ENCODE measurements around the gene MTRF1.

MTRF1 gene, protein sequence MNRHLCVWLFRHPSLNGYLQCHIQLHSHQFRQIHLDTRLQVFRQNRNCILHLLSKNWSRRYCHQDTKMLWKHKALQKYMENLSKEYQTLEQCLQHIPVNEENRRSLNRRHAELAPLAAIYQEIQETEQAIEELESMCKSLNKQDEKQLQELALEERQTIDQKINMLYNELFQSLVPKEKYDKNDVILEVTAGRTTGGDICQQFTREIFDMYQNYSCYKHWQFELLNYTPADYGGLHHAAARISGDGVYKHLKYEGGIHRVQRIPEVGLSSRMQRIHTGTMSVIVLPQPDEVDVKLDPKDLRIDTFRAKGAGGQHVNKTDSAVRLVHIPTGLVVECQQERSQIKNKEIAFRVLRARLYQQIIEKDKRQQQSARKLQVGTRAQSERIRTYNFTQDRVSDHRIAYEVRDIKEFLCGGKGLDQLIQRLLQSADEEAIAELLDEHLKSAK

DNA sequence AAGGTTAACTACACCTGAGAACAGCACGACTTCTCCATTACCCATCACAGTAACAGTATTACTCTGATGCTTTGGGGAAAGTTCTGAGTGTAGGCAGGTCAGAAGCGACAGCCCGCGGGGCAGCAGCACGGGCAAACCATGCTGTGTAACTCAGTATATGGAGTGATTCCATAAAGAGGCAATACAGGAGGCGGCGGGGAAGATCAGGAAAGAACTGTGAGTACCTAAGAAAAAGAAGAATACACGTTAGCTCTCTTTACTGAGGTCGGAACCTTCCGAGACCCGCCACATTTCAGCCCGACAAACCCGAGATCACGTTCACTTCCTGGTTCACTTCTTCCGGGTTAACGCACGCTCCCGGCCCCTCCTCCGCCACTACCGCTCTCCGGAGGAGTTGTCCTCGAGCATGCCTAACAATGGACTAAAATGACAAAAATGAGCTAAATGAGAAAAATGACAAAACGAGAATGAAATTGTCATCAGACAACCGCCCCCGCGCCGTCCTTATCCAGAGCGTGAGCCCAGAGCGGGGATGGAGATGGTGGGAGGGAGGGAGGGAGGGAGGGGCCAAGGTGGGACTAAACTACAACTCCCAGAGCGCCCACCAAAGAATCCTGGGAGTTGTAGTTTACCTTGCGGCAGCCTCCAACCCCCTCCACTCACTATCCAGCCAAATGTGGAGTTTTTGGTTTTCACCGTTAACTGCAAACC, at the start of gene MTRF1:
TSS of gene MTRF1 (minus strand) at position 316 of the 711 bp plus-strand sequence. CDS start 2,669 bp downstream, outside the sequence.
- no peaks in the 10 kb centered on the region for H3K27me3 ChIP-seq
- peak within 1 kb of the TSS; percentile 64 to 81 (median 74) for H3K4me3 ChIP-seq
- peak within 1 kb of the TSS; percentile 81 to 91 (median 87) for H3K9ac ChIP-seq
- peaks cover 24 to 39% (median 31%) of the 10 kb centered on the region in 11 experiments for H3K36me3 ChIP-seq
- no peaks in the 10 kb centered on the region for H4K20me1 ChIP-seq
- H3K27ac ChIP-seq: peak within 1 kb of the TSS; percentile 76 to 92 (median 83)
- H3K4me2 ChIP-seq: peak within 1 kb of the TSS; percentile 73 to 92 (median 81)
- H3K9me3 ChIP-seq (replicated peaks in 1 of 11): peaks cover 29 to 61% (median 48%) of the 10 kb centered on the region in 11 experiments
- no peak for TF ChIP-seq Cebpa-rat (IDR thresholded peaks at IDR 0.05)
- peaks cover 7 to 16% (median 10%) of the 10 kb centered on the region in 10 experiments; a peak in 19 of 20 replicates for H3K4me1 ChIP-seq

DNA sequence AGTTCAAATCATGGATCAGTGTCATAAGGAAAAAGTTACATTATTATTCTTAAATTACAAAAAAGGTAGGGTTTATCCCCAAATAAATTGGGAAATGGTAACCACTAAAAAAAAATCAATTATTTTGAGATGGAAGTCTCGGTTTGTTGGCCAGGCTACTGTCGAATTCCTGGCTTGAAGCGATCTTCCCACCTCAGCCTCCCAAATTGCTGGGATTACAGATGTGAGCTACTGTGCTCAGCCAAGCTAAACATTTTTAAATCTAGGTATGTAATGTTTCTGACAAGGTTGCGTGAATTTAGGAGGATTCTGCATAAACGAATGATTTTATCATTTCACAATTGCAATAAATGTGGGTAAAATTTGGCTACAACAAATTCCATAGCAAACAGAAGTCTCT, 49.7 kb upstream of the MTRF1 start:
- H3K9ac ChIP-seq: peak overlapping the region in 7 of 11 experiments; percentile 55 to 94 (median 91); a peak in 12 of 22 replicates
- H3K27ac ChIP-seq: no peak overlapping the region
- H3K36me3 ChIP-seq: peaks cover 0 to 28% (median 9%) of the 10 kb centered on the region in 11 experiments; a peak in 15 of 22 replicates
- H3K4me1 ChIP-seq: peaks cover 29 to 42% (median 36%) of the 10 kb centered on the region in 10 experiments
- TF ChIP-seq Cebpa-rat (IDR thresholded peaks at IDR 0.05): no peak
- H3K4me3 ChIP-seq: peak overlapping the region in 9 of 10 experiments; percentile 84 to 99 (median 94); a peak in 11 of 20 replicates
- no peaks in the 10 kb centered on the region for H3K27me3 ChIP-seq
- H4K20me1 ChIP-seq: peaks cover 29 to 62% (median 43%) of the 10 kb centered on the region in 11 experiments; a peak in 21 of 22 replicates
- peak overlapping the region; percentile 80 to 95 (median 91); a peak in 21 of 22 replicates for H3K4me2 ChIP-seq
- H3K9me3 ChIP-seq (replicated peaks in 1 of 11): no peaks in the 10 kb centered on the region

DNA sequence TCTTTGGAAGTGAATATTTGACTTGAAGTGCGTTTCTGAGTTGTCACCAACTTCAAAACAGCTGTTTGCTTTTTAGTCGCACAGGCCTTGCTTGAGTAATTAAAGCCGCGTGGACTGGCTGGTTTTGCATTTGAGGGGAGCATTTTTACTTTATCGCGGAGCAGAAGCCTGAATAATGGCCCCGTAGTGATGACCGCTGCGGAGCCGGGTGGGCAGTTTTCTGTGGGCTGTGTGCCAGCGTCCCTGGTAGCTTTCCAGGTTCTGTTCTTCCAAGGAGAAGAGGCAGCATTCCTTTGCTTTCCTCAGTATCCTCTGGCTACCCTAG, 48.8 kb upstream of the MTRF1 start:
- peak overlapping the region; percentile 87 to 95 (median 92) for H3K9ac ChIP-seq
- TF ChIP-seq Cebpa-rat (IDR thresholded peaks at IDR 0.05): no peak
- peak overlapping the region; percentile 84 to 99 (median 93) for H3K4me3 ChIP-seq
- H3K4me1 ChIP-seq: peaks cover 29 to 42% (median 36%) of the 10 kb centered on the region in 10 experiments
- H4K20me1 ChIP-seq: peaks cover 29 to 53% (median 43%) of the 10 kb centered on the region in 11 experiments; a peak in 21 of 22 replicates
- no peaks in the 10 kb centered on the region for H3K9me3 ChIP-seq (replicated peaks in 1 of 11)
- H3K27ac ChIP-seq: peak overlapping the region; percentile 71 to 93 (median 90)
- no peaks in the 10 kb centered on the region for H3K27me3 ChIP-seq
- H3K36me3 ChIP-seq: peaks cover 0 to 20% (median 4%) of the 10 kb centered on the region in 11 experiments; a peak in 11 of 22 replicates
- H3K4me2 ChIP-seq: peak overlapping the region; percentile 80 to 95 (median 91)

DNA sequence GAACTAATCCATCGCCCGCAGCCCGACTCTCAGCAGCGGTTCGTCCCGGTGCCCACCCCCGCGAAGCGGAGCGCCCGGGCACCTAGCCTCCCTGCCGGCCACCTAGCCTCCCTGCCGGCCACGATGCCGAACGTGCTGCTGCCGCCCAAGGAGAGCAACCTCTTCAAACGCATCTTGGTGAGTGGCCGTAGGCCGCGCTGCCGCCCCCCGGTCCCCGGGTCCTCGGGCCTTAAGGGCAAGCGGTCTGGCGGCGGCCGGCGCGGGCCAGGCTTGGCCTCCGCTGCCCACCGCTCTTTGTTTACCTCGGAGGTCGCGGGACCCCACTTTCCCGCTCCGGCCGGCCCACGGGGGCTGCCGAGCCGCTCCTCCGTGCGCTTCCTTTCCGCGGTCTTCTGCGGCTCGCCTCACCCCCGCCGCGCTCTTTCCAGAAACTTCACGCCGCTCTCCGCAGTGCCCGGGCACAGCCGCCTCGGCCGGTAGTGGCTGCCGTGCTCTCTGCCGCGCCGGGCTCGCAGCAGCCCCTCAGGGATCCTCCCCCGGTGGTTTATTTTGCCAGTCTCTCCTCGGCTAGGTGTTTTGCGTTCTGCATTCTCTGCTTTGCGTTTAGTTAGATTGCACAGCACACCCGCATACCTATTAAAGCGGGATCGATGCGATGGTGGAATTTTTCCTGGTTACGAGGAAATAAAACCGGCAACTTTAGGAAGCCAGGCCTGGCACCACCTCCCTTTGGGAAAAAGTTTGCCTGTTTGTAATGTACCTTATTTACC, 48.2 kb upstream of the MTRF1 start:
- no peaks in the 10 kb centered on the region for H3K9me3 ChIP-seq (replicated peaks in 1 of 11)

DNA sequence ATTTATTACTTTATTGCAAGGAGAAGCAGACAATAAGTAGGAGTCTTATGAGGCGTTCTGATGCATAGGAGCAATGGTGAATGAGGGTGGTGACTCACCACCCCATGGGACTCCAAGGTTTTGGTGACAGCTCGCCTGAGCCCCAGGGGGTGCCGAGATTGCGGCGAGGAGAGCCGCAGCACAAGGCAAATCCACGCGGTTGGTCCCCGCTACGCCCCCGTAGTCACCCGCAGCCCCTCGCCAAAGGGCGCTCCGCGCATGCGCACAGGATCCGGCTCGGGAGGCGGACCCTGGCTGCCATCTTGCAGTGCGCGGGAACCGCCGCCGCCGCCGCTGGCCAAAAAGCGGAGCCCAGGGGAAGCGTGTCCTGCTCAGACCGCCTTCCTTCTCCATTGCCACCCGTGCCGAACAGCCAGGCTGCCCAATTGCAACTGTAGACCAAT, 47.6 kb upstream of the MTRF1 start, which contains the start of gene NAA16:
TSS of gene NAA16 (plus strand) at position 305 of the 443 bp plus-strand sequence. CDS start 262 bp downstream, outside the sequence.
- peak within 1 kb of the TSS; percentile 84 to 99 (median 93) for H3K4me3 ChIP-seq
- peaks cover 29 to 41% (median 36%) of the 10 kb centered on the region in 10 experiments for H3K4me1 ChIP-seq
- peak within 1 kb of the TSS; percentile 80 to 95 (median 91) for H3K4me2 ChIP-seq
- peaks cover 25 to 43% (median 39%) of the 10 kb centered on the region in 11 experiments; a peak in 21 of 22 replicates for H4K20me1 ChIP-seq
- H3K27ac ChIP-seq: peak within 1 kb of the TSS; percentile 71 to 93 (median 90)
- no peaks in the 10 kb centered on the region for H3K27me3 ChIP-seq
- no peak for TF ChIP-seq Cebpa-rat (IDR thresholded peaks at IDR 0.05)
- H3K9me3 ChIP-seq (replicated peaks in 1 of 11): no peaks in the 10 kb centered on the region
- peak within 1 kb of the TSS; percentile 87 to 95 (median 92) for H3K9ac ChIP-seq
- H3K36me3 ChIP-seq: peaks cover 0 to 9% (median 0%) of the 10 kb centered on the region in 11 experiments; a peak in 2 of 22 replicates

More for the DNA sequence above, 48.2 kb upstream of the MTRF1 start:
- TF ChIP-seq Cebpa-rat (IDR thresholded peaks at IDR 0.05): no peak
- no peaks in the 10 kb centered on the region for H3K27me3 ChIP-seq
- peaks cover 29 to 49% (median 43%) of the 10 kb centered on the region in 11 experiments; a peak in 21 of 22 replicates for H4K20me1 ChIP-seq
- peak overlapping the region; percentile 84 to 99 (median 93) for H3K4me3 ChIP-seq
- H3K27ac ChIP-seq: peak overlapping the region; percentile 71 to 93 (median 90)
- H3K4me1 ChIP-seq: peaks cover 29 to 42% (median 36%) of the 10 kb centered on the region in 10 experiments
- peak overlapping the region; percentile 87 to 95 (median 92) for H3K9ac ChIP-seq
- H3K4me2 ChIP-seq: peak overlapping the region; percentile 80 to 95 (median 91)
- peaks cover 0 to 15% (median 0%) of the 10 kb centered on the region in 11 experiments; a peak in 6 of 22 replicates for H3K36me3 ChIP-seq

DNA sequence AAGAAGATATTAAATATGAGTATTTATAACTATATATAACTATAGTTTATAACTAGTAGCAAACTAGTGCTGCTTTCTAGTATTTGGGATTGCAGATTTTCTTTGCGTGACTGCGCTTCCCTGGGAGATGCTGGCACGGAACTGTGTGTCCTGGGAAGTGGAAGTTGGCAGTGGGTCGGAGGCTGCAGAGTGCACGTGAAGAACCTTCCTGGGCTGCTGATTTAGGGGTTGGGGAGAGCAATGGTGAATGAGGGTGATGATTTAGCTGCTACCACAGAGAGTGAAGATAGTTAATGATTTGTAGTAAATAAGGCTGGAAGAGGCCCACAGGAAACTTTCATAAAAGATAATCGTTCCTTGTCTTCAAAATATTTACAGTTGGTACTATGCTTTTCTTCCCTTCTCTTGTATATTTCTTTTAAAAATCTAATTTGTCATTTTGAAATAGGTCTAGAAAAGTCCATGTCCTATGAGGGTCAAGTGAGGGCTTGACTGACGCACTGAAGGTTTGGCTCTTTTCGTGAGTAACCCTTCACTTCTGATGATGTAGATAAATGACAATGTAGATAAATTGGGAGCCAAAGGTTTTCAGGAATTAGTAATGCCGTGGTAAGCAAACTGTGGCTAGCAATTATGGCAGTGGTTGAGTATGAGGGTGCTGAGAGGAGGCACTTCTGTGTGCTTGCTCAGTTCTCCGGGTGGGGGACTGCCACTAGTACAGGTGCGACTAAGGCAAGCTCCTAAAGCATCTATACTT, 44.7 kb upstream of the MTRF1 start:
- H3K27ac ChIP-seq: no peak overlapping the region
- no peaks in the 10 kb centered on the region for H3K27me3 ChIP-seq
- H3K4me3 ChIP-seq: no peak overlapping the region
- H4K20me1 ChIP-seq: peaks cover under 1 to 13% (median 10%) of the 10 kb centered on the region in 11 experiments; a peak in 18 of 22 replicates
- peaks cover 9 to 18% (median 14%) of the 10 kb centered on the region in 10 experiments for H3K4me1 ChIP-seq
- H3K36me3 ChIP-seq: no peaks in the 10 kb centered on the region
- no peak for TF ChIP-seq Cebpa-rat (IDR thresholded peaks at IDR 0.05)
- H3K9ac ChIP-seq: no peak overlapping the region
- H3K9me3 ChIP-seq (replicated peaks in 1 of 11): no peaks in the 10 kb centered on the region
- H3K4me2 ChIP-seq: no peak overlapping the region

DNA sequence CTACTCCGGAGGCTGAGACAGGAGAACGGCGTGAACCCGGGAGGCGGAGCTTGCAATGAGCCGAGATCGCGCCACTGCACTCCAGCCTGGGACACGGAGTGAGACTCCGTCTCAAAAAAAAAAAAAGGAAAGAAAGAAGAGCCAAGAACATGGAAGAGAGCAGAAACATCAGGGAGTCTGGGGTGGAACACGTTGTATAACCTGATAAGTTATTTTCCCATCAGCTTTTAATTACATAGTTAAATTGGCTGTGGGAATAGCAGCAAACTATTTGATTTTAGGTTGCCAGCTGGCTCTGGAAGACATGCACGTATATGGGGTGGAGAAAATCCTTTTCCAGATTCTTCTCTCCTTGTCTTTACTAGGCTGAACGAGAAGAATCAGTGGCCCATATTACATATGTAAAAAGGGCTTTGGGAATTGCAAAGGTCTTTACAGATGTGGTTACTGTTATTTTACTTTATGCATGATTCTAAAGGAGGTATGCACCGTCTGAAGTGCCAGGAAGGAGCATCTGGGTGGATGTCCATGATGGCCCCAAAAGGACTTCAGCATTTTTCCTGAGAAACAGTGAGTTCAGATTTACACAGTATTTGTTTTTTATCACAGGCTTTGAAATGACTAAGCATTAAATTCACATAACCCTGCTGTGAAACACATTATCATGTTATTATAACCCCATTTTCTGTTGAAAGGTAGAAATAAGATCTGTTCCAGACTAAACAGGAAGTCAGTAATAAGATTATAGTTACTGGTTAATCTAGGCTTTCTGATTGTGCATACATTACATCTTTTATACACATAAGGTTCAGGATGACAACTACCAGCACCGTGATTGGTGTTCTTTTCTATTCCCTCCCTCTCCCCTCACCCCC, 43.1 kb upstream of the MTRF1 start:
- peaks cover 5 to 10% (median 7%) of the 10 kb centered on the region in 10 experiments; a peak in 14 of 20 replicates for H3K4me1 ChIP-seq
- no peaks in the 10 kb centered on the region for H3K27me3 ChIP-seq
- H3K4me3 ChIP-seq: no peak overlapping the region
- H3K36me3 ChIP-seq: no peaks in the 10 kb centered on the region
- TF ChIP-seq Cebpa-rat (IDR thresholded peaks at IDR 0.05): no peak
- no peak overlapping the region for H3K4me2 ChIP-seq
- H3K27ac ChIP-seq: no peak overlapping the region
- H3K9me3 ChIP-seq (replicated peaks in 1 of 11): no peaks in the 10 kb centered on the region
- no peaks in the 10 kb centered on the region; a peak in 1 of 22 replicates for H4K20me1 ChIP-seq
- no peak overlapping the region for H3K9ac ChIP-seq

Measured in BLaER1 treated with 17β-estradiol and CSF1 and Interleukin-3, amounts not matched to agents 10 nM and 100 nM (cell line).